A673 (cell line): ENCODE data around the gene BCAT1. TPM values are rescaled to one million over a fixed set of nuclear protein-coding genes. Genes with fewer than 3 reads are reported as not detected.

Source experiments
- BruUV-seq: library from RNA; stranded (reverse); fragments of 400-500 nt; replicated peaks from 2 replicates; lab custom pipeline; 2021; lab: Mats Ljungman, UMichigan
- CTCF ChIA-PET: fragments of 300-600 bp; sonication (Branson Sonifier 250); formaldehyde crosslinking; loops from one replicate; lab custom pipeline; 2022; ENCODE audit warnings: antibody characterized with exemption; lab: Charles Lee
- POLR2A ChIA-PET: fragments of 300-600 bp; sonication (Branson Sonifier 250); formaldehyde crosslinking; loops from one replicate; lab custom pipeline; 2022; ENCODE audit warnings: antibody characterized with exemption; ENCODE audit not compliant: low non-redundant PET; lab: Charles Lee
- DNase-seq: peaks from one replicate; pipeline ENCODE4 v3.0.0-alpha.2; 2015; ENCODE audit warnings: low spot score
- H3K27ac ChIP-seq: fragments of 200-600 bp; sonication (generic); 2 replicates; pipeline ENCODE4 v1.5.1; 2016; ENCODE audit warnings: mixed run types, low read depth, mild to moderate bottlenecking, mixed read lengths, antibody characterized with exemption, low read length; ENCODE audit not compliant: poor library complexity, severe bottlenecking
- H3K27me3 ChIP-seq: fragments of 200-600 bp; sonication (generic); replicated peaks from 2 replicates; pipeline ENCODE4 v1.6.1; 2017; ENCODE audit warnings: mixed run types, low read depth, mild to moderate bottlenecking, mixed read lengths, antibody characterized with exemption, low read length; ENCODE audit not compliant: insufficient read depth, poor library complexity
- H3K36me3 ChIP-seq: fragments of 200-600 bp; sonication (generic); 2 replicates; pipeline ENCODE4 v1.6.1; 2016; ENCODE audit warnings: mixed run types, mild to moderate bottlenecking, mixed read lengths, antibody characterized with exemption, low read length; ENCODE audit not compliant: insufficient read depth, poor library complexity, severe bottlenecking
- H3K4me1 ChIP-seq: fragments of 200-600 bp; sonication (generic); 2 replicates; pipeline ENCODE4 v1.6.1; 2017; ENCODE audit warnings: mixed run types, mild to moderate bottlenecking, mixed read lengths, antibody characterized with exemption, low read length; ENCODE audit not compliant: insufficient read depth, poor library complexity, severe bottlenecking
- H3K4me3 ChIP-seq: fragments of 200-600 bp; sonication (generic); 2 replicates; pipeline ENCODE4 v1.5.1; 2016; ENCODE audit warnings: low read depth, mixed run types, mild to moderate bottlenecking, mixed read lengths, low read length; ENCODE audit not compliant: poor library complexity, severe bottlenecking
- H3K9me3 ChIP-seq: fragments of 200-600 bp; sonication (generic); 2 replicates; pipeline ENCODE4 v1.6.1; 2016; ENCODE audit warnings: mixed run types, low read depth, mild to moderate bottlenecking, mixed read lengths, antibody characterized with exemption, low read length; ENCODE audit not compliant: poor library complexity, severe bottlenecking
- CTCF ChIP-seq: fragments of 300-800, 200-600 bp; sonication (generic); conservative IDR thresholded peaks from 2 replicates; pipeline ENCODE4 v1.5.1; 2017; ENCODE audit warnings: low read depth, mild to moderate bottlenecking, antibody characterized with exemption, low read length, moderate library complexity, mixed read lengths
- EZH2 ChIP-seq: fragments of 200-600 bp; sonication (generic); IDR thresholded peaks from 2 replicates; pipeline ENCODE4 v1.6.1; 2017; ENCODE audit warnings: borderline replicate concordance, low read depth, mild to moderate bottlenecking, mixed read lengths, antibody characterized with exemption, low read length; ENCODE audit not compliant: poor library complexity, severe bottlenecking
- intact Hi-C: fragments of 100-400 bp; cut with micrococcal nuclease; formaldehyde crosslinking; loops from one replicate; pipeline ENCODE4 v1.10.0; 2022; ENCODE audit not compliant: unreplicated experiment
- total RNA-seq: library from RNA; stranded (reverse); gene quantifications from 2 replicates; pipeline ENCODE4 v1.2.3, GENCODE V29; 2021

Gene BCAT1
- total RNA-seq, 1 experiment from 2014 or later: 195 TPM

- Histone ChIP-seq H3K27ac (no peak overlapping the region), H3K4me1 (peaks cover 23% of the 10 kb centered on the region), H3K4me3 (no peak overlapping the region), H3K9me3 (no peaks in the 10 kb centered on the region), H3K27me3 (no peaks in the 10 kb centered on the region), H3K36me3 (no peaks in the 10 kb centered on the region)
- intact Hi-C loops: no loop called here
- BruUV-seq: no TSS peak
- ChIA-PET POLR2A (interaction anchor here (0.5 kb wide), 1 partner anchor 1156 kb away, joined by 3 read pairs; no protein-coding TSS in a partner anchor), CTCF (no interaction called here)
- no peak for TF ChIP-seq CTCF
- TF ChIP-seq EZH2: no peak
- no peak for DNase-seq
Measured at GRCh38 chr12:24909667-24910066, 39.2 kb downstream of the BCAT1 start.

GRCh38 chr12:24907464-24907863 lies 41.4 kb downstream of the BCAT1 start:
- CTCF ChIA-PET: no interaction called here
- Histone ChIP-seq H3K27ac (no peak overlapping the region), H3K4me1 (peaks cover 30% of the 10 kb centered on the region), H3K36me3 (no peaks in the 10 kb centered on the region), H3K4me3 (no peak overlapping the region), H3K27me3 (no peaks in the 10 kb centered on the region), H3K9me3 (no peaks in the 10 kb centered on the region)
- no peak for TF ChIP-seq EZH2
- TF ChIP-seq CTCF: no peak
- no peak for DNase-seq
- BruUV-seq: no TSS peak
- intact Hi-C loops: no loop called here
- POLR2A ChIA-PET: no interaction called here

- POLR2A ChIA-PET: no interaction called here
- CTCF ChIA-PET: no interaction called here
- BruUV-seq: no TSS peak
Measured at GRCh38 chr12:24906141-24906540, 42.8 kb downstream of the BCAT1 start.

More at GRCh38 chr12:24906141-24906540, 42.8 kb downstream of the BCAT1 start:
- no peak overlapping the region for H3K4me3 ChIP-seq
- intact Hi-C loops: no loop called here
- DNase-seq: no peak
- no peaks in the 10 kb centered on the region for H3K27me3 ChIP-seq
- no peaks in the 10 kb centered on the region for H3K36me3 ChIP-seq
- peaks cover 32% of the 10 kb centered on the region for H3K4me1 ChIP-seq
- no peak for TF ChIP-seq EZH2
- TF ChIP-seq CTCF: no peak
- H3K9me3 ChIP-seq: no peaks in the 10 kb centered on the region
- H3K27ac ChIP-seq: no peak overlapping the region
